22Rv1 (cell line): ENCODE measurements around the gene ATR.
"Not testable (repeated sequence)": the region's sequence is repeated elsewhere in the genome, so short reads cannot be mapped to it uniquely, and the experiment has no call there.

ENCODE experiments used
- ZFX ChIP-seq: fragments of 450-650 bp; IDR thresholded peaks from 2 replicates; pipeline ENCODE4 v1.6.1; 2017; ENCODE audit warnings: antibody characterized with exemption, borderline replicate concordance
- TF ChIP-seq, protein P1 (sequence below): fragments of 450-650 bp; IDR thresholded peaks from 2 replicates; pipeline ENCODE4 v1.5.1; 2017; ENCODE audit warnings: mild to moderate bottlenecking

DNA sequence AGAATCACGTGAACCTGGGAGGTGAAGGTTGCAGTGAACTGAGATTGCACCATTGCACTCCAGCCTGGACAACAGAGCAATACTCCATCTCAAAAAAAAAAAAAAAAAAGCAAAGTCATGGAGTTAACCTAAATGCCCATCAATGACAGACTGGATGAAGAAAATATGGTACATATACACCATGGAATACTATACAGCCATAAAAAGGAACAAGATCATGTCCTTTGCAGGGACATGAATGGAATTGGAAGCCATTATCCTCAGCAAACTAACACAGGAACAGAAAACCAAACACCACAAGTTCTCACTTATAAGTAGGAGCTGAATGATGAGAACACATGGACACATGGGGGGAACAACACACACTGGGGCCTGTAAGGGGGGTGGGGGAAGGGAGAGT lies 26.0 kb downstream of the ATR start:
- TF ChIP-seq, protein P1, sequence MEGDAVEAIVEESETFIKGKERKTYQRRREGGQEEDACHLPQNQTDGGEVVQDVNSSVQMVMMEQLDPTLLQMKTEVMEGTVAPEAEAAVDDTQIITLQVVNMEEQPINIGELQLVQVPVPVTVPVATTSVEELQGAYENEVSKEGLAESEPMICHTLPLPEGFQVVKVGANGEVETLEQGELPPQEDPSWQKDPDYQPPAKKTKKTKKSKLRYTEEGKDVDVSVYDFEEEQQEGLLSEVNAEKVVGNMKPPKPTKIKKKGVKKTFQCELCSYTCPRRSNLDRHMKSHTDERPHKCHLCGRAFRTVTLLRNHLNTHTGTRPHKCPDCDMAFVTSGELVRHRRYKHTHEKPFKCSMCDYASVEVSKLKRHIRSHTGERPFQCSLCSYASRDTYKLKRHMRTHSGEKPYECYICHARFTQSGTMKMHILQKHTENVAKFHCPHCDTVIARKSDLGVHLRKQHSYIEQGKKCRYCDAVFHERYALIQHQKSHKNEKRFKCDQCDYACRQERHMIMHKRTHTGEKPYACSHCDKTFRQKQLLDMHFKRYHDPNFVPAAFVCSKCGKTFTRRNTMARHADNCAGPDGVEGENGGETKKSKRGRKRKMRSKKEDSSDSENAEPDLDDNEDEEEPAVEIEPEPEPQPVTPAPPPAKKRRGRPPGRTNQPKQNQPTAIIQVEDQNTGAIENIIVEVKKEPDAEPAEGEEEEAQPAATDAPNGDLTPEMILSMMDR, result not testable (repeated sequence)
- TF ChIP-seq ZFX, result not testable (repeated sequence)
